OCI-LY7 (cell line): Measurements from ENCODE around the gene NOL6.

ENCODE experiments used
- EZH2phosphoT487 ChIP-seq: fragments of 200-600 bp; sonication (generic); IDR thresholded peaks from 2 replicates; pipeline ENCODE4 v1.6.1; 2018; ENCODE audit warnings: low read depth, borderline replicate concordance, mild to moderate bottlenecking, mixed run types, antibody characterized with exemption, low read length, moderate library complexity, mixed read lengths
- TF ChIP-seq, protein P1 (sequence below): fragments of 200-600 bp; sonication (generic); conservative IDR thresholded peaks from 2 replicates; pipeline ENCODE4 v1.5.1; 2014; ENCODE audit warnings: mild to moderate bottlenecking, antibody characterized with exemption, low read length, moderate library complexity, mixed read lengths

DNA sequence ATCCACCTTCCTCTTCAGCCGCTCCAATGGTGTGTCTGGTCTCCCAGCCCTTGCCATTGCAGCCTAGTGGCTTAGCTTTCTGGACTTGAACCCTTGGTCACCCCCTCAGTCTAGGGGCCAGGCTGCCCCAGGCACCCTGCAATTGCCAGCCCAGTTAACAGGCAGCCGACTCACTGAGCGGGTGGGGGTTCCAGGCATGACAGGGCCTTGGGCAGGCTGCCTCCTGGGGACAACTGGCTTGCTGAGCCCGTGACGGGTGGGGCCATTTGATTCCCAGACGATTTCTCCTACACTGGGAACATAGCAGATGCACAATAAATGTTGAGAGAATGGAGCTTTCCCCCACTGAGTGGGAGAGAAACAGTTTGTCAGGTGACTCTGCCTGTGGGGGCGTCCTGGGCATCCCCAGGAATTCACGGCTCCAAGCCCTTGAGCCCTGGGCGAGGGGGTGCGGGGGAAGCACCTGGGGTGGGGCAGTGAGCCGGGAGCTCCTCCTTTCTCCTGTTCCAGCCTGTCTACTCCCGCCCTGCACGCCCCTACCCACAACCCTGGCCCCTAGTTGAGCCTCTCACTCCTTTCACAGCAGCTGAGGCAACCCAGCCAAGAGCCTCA, 58.7 kb downstream of the NOL6 start:
- TF ChIP-seq, protein P1, sequence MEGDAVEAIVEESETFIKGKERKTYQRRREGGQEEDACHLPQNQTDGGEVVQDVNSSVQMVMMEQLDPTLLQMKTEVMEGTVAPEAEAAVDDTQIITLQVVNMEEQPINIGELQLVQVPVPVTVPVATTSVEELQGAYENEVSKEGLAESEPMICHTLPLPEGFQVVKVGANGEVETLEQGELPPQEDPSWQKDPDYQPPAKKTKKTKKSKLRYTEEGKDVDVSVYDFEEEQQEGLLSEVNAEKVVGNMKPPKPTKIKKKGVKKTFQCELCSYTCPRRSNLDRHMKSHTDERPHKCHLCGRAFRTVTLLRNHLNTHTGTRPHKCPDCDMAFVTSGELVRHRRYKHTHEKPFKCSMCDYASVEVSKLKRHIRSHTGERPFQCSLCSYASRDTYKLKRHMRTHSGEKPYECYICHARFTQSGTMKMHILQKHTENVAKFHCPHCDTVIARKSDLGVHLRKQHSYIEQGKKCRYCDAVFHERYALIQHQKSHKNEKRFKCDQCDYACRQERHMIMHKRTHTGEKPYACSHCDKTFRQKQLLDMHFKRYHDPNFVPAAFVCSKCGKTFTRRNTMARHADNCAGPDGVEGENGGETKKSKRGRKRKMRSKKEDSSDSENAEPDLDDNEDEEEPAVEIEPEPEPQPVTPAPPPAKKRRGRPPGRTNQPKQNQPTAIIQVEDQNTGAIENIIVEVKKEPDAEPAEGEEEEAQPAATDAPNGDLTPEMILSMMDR = no peak
- no peak for TF ChIP-seq EZH2phosphoT487
